ENCODE measurements around the gene SOCS7. TPM values are rescaled to one million over a fixed set of nuclear protein-coding genes. Genes with fewer than 3 reads are reported as not detected.

SOCS7 gene
- polyA plus RNA-seq, 3 donors = 16.9 to 22.8 (median 21.1) TPM

DNA sequence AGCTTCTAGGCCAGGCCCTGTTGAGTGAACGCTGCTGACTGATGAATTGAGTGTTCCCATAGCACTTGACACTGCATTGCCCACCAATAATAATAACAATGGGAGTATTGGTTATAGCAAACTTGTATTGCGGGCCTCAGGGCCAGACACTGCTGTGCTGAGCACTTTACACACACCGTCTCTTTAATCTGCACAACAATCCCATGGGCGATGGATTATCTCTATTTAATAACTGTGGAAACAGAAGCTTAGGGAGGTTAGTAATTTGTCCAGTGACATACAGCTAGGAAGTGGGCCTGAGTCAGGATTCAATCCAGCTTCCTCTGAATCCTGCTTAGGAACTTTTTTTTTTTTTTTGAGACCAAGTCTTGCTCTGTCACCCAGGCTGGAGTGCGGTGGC lies 87.8 kb downstream of the SOCS7 start:
- DNase-seq = no peak

DNA sequence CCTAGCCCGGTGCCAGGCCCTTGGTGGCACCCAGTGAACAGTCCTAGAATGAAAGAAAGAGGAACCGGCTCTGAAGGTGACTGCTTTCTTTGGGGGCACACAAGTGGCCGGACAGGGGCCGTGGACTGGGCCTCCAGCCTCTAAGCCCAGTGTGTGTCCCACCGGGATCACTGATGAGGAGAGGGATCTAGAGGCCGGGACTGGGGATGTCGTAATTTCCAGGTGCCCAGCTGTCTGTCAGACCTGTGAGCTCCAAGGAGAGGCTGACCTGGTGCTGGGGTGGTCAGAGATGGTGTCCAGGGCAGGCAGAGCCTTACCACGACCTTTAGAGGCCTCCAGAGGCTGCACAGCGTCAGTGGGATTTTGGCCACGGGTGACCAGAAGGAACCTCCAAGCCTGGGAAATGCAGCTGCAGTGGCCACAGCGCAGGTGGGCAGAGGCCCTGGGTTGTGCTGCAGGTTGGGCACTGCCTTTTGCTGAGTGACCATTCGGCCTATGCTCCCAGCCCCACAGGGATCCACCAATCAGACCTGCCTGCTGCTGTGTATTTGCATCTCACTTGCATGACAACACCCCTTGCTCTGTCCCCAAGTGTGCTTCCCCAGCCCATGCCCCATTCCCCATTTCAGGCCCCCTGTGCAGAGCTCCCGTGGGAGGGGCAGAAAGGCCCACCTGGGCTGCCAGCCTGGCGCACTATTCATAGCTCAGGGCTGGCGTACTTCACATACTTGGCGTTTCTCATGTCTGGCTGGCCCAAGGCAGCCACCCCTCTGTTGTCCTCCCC lies 89.2 kb downstream of the SOCS7 start:
- DNase-seq = no peak

DNA sequence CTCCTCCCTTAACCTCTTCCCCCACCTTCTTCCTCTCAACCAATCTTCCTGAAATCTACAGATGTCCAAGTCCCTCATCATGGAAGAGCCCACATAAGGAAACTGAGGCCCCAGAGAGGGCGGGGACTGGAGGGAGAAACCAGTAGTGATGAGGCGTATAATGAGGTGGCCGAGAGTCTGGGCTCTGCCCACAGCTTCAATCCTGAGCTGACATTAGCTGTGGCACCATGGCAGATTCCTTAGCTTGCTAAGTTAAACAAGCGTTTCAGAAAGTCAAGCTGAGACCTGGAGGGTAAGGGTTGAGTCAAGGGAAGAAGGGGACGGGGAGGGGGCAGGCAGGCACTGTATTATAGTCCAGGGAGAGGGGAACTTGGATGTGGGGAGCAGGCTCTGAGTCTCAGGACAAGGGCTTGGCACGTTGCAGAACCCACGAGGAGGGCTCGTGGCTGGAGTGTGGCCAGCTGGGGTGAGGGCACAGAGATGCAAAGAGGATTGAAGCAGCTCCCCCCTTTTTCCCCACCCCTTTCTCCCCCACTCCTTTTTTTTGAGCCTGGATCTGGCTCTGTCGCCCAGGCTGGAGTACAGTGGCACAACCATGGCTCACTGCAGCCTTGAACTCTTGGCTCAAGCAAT lies 89.9 kb downstream of the SOCS7 start:
- DNase-seq = no peak

DNA sequence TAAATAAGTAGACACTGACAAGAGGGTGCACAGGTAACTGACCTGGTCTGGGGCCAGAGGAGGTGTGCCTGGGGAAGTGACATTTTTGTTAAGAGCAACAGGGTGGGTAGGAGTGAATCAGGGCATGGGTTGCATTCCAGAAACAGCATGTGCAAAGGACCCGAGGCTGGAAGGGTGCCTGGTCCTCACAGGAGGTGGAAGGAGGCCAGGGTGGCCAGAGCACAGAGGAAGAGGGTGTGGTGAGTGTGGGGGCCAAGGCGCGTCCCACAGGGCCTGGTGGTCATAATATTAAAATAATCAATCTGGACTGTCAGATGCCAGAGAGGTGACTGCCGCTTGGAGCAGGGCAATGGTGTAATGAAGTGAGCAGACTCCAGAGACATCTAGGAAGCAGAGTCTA lies 90.9 kb downstream of the SOCS7 start:
- no peak for DNase-seq

DNA sequence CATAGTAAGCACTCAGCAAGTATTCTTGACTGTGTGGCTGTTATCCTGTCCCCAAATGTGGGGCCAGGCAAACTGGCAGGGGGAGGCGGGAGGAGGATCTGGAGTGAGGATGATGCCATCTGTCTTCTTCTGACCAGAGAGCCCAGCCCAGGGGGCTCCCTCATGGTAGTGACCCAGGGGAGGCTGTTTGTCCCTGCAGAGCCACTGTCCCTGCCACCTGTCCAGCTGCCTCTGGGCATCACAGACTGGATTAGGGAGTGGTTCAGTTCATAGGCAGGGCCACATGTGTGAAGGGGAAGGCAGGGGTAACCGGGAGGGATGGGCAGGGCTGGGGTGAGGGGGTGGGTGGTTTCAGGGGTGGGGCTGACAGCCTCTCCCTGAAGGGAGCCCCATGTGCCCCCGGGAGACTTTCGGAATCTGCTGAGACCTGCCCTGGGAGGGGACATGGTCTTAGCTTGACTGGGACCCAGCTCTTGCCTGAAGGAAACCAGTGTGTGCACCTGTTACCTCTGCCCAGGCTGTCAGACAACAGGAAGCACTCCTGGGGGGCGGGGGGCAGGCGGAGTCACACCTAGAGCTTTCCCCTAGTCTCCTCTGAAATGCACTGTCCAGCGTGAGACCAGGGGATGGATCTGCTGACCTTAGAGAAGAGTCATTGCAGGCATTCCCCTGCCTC lies 91.8 kb downstream of the SOCS7 start:
- DNase-seq = no peak

DNA sequence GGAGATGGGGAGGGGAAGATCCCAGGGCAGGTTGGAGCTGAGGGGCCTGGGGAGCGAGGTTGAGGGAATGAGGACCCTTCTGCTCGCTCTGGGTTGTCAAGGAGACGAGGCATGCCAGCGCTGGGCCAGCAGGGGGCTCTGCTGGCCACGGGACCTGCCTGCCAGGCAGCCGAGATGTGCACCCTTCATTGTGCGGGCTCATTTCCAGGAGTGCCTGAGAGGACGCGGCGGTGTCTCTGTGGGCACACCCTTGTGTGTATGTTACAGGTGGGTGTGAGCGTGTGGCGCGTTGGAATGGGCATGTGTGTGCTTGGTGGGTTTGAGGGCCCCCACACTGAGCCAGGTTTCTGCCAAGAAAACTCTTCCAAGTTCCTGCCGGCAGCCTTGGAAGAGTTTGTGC lies 92.5 kb downstream of the SOCS7 start:
- DNase-seq = no peak

DNA sequence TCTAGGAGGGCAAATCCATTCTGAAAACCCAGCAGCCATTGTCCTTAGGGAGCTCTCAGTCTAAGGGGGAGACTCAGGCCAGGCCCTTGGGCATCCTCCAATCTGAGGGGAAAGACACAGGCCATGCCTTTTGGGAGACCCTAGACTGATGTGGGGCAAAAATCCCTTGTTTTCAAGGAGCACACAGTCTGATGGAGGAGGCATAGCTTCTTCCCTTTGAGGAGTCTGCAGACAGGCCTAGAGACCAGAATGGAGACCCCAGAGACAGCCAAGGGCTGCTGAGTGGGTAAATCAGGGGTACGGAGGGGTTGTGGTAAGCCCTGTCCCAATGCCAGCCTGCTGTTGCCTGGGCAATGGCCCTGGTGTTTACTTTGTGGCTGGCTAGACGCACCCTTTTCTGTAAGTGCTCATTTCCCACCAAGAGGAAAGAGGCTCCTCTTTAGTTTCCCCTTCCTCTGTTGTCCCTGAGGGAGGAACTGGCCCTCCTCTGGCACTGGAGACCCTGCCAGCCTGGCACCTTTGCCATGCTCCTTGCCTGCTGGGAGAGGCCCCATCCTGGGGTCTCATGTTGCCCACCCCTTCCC lies 96.0 kb downstream of the SOCS7 start:
- no peak for DNase-seq

DNA sequence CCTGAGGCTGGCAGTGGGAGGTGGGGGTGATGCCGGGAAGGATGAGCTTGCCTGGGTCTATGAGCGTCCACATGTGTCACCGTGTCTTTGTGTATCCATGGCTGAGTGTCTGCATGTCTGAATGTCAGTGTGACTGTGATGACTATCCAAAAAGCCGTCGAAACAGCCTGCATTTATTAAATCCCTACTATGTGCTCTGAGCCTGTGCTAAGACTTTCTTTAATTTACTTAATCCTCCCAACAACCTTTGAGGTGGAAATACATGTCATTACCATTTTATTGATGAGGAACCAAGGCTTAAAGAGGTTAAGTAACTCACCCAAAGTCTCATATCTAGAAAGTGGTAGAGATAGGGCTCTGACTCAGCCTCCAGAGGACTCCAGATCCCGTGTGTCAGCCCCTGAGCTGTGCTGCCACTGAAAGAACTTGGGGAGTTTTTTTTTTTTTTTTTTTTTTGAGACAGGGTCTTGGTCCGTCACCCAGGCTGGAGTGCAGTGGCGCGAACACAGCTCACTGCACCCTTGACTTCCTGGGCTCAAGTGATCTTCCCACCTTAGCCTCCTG lies 96.6 kb downstream of the SOCS7 start:
- DNase-seq = no peak

DNA sequence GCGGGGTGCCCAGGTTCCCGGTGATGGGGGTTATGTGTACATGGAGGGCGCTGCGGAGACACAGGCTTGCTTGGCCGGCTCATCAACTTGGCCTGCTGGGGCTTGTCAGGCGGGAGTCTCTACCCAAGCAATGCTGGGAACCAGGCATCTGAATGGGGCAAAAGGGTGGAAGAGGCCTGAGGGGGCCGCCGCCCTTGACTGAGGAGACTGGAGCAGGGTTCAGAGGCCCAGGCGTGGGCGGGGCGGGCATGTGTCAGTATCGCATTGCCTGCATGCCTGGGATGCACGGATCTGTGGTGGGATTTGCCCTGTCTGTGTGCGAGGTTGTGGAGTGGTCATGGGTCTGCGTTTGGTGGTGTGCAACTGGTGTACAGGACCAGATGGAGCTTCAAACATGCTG lies 97.7 kb downstream of the SOCS7 start:
- DNase-seq = peak; percentile 81

DNA sequence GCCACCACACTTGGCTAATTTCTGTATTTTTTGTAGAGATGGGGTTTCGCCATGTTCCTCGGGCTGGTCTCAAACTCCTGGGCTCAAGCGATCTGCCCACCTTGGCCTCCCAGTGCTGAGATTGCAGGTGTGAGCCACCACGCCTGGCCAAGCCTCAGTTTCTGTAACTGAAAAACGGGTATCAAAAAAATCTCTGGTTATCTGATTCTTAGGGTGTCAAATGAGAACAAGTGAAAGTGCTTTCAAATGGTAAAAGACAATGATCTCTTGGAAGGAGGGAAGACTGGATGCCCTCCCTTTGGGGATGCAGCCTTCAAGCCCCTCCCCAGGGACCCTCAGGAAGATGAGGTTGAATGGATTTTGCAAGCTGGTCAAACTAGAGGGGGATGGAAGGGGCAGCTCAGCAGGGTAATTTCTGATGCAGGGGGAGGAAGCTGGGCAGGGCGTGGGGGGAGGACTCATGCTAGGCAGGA lies 98.9 kb downstream of the SOCS7 start:
- DNase-seq = no peak

DNA sequence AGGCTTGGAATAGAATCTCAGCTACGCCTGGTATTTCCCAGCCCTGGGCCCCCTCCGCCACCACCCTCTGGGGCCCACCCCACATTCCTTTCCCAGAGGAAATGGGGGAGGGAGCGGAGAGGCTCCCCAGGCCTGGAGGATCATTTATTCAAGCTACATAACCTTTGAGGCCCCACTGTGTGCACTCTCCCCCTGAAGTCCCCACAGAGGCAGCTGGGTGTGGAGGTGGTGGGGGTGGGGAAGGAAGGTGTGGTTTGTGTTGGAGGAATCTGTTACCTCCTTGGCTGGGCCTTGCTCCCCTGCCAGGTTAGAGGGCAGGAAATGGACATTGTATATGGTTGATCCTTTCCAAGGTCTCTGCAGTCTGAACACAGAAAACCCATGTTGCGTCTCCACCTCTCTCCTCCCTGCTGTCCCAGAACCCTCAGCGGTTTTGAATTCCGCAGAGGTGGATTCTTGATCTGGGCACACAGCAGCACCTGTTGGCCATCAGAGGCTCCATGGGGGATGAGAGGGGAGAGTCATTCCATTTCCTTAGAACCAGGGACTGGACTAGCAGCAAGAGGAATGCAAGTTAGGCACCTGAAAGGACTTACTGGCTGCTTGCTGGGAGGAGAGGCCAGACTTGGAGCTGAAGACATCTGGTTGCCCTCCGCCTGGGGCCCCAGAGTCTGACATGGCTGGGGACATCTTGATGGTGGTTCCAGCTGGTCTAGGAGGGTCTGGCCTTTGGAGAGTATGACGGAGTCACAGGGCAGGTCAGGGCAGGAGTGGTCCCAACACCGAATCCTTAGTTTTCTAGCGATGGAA lies 99.6 kb downstream of the SOCS7 start:
- DNase-seq = peak; percentile 83

DNA sequence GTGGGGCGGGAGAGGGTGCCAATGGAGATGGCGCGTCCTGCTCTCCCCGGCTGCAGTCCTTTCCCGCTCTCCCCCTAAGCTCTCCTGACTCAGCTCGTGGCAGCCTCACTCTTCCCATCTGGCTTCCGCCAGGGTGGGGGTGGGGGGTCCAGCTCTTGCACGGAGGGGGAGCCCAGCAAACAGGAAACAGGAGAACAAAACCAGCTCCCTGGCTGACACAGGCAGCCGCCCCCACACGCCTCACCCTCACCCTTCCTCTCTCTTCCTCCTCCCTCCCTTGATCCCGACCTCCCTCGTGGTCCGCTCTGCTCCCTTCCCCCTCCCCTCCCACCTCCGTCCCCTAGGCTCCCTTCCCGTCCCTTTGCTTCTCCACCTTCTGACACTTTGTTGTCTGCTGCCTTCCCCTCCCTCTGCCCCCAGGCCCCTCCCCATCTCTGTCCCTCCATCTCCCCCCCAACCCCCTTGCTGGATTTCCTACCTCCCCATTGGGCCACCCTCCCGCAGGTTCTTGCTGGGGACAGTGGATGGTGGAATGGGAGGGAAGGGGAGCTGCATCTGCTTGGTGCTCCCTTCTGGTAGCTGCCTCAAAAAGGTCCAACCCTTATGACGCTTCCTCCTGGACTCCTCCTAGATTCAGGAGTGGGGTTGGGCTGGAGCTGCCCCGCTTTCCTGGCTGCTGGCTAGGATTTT lies 100.3 kb downstream of the SOCS7 start:
- DNase-seq = peak; percentile 74

DNA sequence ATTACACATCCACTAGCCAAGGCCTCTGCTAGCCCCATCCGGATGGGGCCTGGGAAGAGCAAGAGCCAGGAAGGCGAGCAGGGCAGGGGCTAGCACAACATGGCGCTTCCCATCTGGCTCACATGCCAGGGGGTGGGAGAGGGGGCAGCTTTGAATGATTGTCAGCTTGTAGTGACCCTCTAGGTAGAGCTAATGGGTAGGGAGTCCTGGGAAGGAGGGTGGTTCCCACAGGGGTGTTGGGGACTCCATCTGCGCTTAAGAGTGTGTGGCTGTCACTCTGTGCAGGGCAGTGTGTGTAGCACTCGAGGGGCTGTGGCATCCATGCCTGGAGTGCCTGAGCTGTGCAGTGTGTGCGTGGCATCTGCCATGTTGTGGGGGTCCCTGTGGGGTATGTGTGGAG lies 101.1 kb downstream of the SOCS7 start:
- DNase-seq = no peak

DNA sequence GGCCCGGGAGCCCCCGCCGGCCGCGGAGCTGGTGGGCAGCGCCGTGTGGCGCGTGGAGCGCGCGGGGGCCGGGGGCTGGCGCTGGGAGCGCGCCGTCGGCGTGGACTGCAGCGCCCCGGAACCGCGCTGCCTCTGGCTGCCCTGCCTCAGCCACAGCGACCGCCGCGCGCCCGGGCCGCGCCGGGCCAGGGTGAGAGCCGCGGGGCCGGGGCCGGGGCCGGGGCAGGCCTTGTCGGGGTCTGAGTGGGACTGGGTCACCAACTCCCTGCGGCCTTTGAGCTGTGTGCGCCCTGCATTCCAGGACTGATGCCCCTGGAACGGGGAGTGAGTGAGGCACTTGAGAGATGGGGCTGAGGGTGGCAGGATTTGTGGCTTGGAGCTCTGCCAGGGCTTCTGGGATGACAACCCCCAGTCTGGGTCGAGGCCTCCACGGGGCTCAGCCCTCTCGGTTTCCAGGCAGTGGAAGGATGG lies 102.3 kb downstream of the SOCS7 start:
- no peak for DNase-seq

DNA sequence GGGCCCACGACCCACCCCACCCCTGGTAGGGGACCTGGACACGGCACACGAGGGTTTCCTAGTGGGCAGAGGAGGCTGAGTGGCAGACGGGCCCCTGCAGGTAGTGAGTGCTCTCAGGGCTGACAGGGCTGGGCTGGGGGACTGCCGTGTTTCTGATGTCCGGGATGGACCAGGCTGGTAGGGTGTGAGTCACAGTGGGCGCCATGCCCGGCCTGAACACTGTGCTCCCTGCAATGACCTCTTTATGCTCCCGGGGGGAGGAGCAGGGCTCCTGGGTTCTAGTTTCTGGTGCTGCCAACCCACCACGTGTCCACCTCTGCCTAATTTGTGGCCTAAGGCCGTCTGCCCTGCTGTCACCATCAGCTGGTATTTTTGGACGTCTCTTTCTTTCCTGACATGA lies 102.9 kb downstream of the SOCS7 start:
- DNase-seq = no peak

Other genes with a start within 250 kb of the SOCS7 start
- not detected for gene TBC1D3E, start 223.9 kb upstream of the SOCS7 start, polyA plus RNA-seq (ENCODE audit: insufficient read length in 3 of 3)
- gene TBC1D3, start 159.3 kb upstream of the SOCS7 start, polyA plus RNA-seq (ENCODE audit: insufficient read length in 3 of 3) = not detected
- 10 to 100 TPM; 58.8 to 65.7 (median 63.2) TPM for gene MRPL45, start 54.7 kb upstream of the SOCS7 start, polyA plus RNA-seq (ENCODE audit: insufficient read length in 3 of 3)
- gene GPR179, start 7.9 kb upstream of the SOCS7 start, polyA plus RNA-seq (ENCODE audit: insufficient read length in 3 of 3) = under 1 TPM; 0.10 to 0.16 (median 0.12) TPM
- gene ARHGAP23, start 76.6 kb downstream of the SOCS7 start, polyA plus RNA-seq (ENCODE audit: insufficient read length in 3 of 3) = 10 to 100 TPM; 56.8 to 57.7 (median 57.6) TPM